GM04504 (cell line): ENCODE data around the gene KLHL2.
"Not testable (repeated sequence)": the region's sequence is repeated elsewhere in the genome, so short reads cannot be mapped to it uniquely, and the experiment has no call there.

ENCODE experiments used
- DNase-seq: peaks from one replicate; pipeline ENCODE4 v3.0.0-alpha.2; 2012; ENCODE audit warnings: low read depth

Gene KLHL2

GRCh38 chr4:165331359-165331758 is 124.0 kb downstream of the KLHL2 start:
- no peak for DNase-seq

GRCh38 chr4:165331823-165332222 is 124.5 kb downstream of the KLHL2 start:
- DNase-seq: no peak

DNA sequence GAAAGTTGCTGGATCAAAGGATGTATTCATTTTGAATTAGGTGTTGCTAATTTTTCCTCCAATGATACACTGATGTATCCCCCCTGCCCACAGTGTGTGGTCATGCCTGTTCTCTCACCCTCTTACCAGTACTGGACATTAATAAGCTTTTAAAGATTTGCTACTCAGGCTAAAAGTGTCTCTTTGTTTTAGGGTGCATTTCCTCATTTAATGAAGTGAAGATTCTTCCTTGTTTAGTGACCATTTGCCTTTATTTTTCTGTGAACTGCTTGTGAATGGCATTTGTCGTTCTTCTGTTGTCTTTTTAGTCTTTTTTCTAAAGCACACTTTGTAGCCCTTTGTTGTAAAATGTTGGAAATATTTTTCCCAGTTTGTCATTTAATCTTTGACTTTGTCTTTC is 125.1 kb downstream of the KLHL2 start:
- no peak for DNase-seq

- no peak for DNase-seq
Measured at GRCh38 chr4:165335163-165335703, 127.9 kb downstream of the KLHL2 start.

- DNase-seq: no peak
Measured at GRCh38 chr4:165336743-165337142, 129.4 kb downstream of the KLHL2 start.

- not testable (repeated sequence) for DNase-seq
Measured at GRCh38 chr4:165342340-165342739, 135.0 kb downstream of the KLHL2 start.

DNA sequence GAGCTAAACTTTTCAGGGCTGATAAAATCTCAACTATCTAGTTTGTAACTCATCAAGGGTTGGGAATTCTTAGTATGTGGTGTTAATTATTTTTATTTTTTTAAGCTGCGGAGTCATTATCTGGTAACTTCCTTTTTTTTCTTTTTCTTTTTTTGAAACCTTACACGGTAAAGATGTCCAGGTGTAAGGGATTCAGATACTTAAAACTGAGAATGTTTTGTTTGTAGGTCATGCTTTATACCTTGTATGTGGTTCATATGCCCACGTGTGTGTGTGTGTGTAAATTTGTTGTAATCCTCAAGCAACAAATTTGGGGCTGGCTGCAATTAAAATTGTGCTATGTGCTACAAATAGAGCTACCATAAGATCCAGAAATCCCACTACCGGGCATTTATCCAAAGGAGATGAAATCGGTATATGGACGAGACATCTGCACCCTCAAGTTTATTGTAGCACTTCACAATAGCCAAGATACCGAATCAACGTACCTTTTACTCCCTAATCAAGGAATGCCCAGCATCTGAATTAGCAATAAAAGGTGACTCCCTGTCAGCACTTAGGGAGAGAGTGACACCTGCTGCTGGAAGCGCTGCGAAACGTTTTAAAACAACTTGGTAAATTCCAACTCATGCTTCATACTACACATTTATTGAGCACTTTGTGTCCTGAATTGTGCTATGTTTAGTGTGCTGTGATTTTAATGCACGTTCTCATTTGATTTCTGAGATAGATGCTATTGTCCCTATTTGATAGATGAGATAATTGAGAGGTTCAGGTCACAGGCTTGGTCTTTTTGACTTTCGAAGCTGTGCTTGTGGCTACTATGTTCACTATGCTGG is 136.2 kb downstream of the KLHL2 start:
- no peak for DNase-seq

DNA sequence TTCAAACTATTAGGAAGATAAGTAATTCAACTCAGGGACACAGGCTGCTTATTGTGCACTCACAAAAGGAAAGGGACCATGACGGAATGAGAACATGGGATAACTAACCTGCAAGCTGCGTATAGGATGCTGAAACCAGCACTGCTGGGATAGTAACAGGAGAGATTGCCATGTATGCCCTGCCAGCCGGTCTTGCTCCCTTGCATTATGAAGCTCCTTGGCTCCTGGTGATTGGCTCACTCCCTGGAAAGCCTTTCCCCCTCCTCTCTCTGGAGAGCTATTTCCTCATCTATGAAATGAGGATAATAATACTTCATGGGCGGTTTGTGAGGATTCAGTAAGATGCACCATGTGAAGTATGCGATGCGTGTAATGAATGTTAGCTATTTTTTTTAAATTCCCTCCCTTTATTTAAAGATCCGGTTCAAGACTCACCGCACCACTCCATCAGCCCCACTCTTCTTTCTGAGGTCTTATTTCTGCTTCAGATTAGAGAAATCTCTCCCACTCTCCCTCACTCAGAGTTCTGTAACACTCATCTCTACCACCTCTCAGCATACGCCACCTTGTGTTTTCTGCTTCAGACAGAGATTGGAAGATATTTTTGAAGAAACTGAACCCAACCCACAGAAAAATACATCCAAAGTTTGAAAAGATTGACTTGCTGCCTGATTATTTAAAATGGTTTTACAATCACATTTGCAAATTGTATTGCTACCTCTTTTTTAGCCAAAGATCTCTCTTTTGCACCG is 138.5 kb downstream of the KLHL2 start:
- no peak for DNase-seq

DNA sequence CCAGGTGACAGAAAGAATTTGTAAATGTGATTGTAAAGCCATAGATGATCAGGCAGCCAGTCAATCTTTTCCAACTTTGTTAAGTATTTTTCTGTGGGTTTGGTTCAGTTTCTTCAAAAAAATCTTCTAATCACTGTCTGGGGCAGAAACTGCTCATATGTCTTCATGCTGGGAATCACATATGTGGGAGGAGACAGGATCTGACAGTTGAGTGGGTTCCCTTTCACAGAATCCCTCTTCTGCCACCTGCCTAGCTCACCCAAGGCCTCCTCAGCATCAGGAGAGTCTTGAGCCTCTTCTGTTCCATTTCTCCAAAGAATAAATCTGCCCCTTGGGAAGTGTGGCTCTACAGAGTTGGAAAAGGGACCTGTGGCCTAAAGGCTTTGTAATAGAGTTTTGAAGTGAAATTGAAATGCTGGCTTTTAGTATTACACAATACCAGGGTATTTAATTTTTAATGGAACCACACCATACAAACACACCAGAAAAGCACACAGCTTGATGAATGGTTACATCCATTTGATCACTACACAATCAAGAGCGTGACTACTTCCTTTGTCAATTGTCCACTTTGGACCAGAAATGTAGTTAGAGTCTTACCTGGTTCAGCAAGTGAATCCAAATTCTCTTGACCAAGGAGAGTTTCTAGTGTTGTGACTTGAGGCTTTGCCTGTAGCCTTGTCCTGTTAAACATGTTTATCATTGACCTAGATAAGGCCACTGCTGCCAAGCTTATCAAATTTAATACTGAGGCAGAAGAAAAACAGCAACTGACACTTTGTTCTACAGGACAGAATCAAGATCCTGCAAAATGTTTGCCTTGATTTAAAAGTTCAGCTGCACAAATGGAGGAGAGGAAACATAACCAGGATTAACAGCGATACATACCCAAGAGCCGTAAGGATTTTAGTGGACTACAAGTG is 140.5 kb downstream of the KLHL2 start:
- no peak for DNase-seq

DNA sequence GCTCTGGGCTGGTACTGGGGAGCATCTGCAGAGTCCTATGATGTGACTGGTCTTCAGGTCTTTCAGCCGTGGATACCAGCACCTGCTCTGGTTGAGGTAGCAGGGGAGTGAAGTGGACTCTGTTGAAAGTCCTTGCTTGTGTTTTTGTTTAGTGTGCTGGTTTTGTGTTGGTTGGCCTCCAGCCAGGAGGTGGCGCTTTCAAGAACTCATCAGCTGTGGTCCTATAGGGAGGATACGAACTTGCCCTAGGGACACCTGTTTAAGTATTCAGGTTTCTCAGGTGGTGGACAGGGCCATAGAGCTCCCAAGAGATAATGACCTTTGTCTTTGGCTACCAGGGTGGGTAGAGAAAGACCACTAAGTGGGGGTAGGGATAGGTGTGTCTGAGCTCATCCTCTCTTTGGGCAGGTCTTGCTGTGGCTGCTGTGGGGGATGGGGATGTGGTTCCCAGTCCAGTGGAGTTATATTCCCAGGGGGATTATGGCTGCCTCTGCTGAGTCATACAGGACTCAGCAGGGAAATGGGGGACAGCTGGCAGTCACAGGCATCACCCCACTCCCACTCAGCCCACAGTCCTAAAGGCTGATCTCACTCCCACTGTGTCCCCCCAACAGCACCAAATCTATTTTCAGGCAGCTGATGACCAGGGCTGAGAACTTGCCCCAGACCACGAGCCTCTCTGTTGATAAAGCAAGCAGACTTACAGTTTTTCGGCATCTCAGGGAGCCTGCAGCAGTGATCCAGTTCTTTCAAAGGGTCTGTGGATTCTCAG is 144.2 kb downstream of the KLHL2 start:
- DNase-seq: no peak

GRCh38 chr4:165355900-165356300 is 148.5 kb downstream of the KLHL2 start:
- DNase-seq: no peak

DNA sequence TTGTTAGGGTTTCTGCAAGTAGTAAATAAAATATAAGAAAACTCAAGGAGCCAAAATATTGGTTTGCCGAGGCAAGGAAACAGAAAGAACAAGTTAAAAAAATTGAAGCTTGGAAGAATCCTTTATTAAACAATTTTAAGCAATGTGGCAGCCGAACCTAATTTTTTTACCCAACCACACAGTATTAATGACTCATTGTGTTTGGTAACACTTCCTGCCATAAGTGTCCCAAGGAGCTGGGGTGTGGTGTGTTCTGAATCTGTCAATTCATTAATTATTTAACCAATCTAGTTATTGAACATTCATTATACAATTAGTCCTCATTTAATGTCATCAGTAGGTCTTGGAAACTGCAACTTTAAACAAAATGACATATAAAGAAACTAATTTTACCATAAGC is 152.1 kb downstream of the KLHL2 start:
- no peak for DNase-seq

DNA sequence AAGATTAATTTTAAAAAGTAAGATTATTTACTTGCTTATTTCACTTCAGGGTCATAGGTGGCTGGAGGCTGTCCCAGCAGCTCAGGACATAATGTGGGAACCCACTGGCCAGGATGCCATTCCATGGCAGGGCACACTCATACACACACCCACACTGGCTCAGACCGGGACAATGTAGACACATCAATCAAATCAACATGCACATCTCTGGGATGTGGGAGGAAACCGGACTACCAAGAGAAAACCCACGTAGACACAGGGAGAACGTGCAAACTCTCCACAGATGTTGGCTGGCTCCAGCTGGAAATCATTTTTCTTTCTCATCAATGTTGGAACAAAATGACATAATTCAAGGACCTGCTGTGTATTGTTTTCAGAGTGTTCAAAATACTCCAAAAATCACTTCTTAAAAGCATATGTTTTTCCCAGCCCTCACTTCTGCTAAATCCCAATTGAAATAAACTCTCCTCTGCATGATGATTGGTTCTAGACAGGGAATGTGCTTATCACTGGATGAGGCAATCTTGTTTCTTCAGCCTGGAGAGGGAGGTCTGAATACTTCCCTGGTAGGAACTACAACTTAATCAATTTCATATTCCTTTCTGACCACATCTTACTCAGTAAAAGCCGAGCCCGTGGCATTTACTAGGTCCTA is 152.8 kb downstream of the KLHL2 start:
- no peak for DNase-seq

DNA sequence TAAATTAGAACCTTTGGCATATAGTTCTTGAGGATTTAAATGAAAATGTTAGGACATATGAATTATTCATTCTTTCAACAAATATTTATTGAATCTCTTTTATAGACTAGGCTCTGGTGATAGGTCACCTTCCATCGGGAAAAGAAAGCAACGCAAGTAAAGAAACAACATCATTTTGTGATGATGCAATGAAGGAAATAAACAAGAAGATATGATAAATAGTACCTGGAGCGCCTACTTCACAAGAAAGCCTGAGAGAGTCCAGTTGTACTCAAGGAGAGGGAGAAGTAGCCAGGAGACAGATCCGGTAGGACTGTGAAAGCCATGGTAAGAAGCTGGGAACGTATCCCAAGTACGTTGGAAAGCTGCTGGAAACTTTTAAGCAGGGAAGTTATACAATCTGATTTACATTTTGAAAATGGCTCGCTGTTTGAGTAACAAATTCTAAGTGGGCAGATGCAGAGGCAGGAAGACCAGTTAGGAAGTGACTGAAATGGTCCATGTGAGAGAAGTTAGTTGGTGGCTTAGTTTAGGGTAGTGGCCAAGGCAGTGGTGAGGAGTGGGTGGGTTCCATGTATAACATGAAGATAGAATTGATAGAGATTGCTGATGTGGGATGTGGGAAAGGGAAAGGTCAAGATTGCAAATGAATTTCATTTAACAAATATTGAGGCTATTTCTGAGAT is 153.8 kb downstream of the KLHL2 start:
- no peak for DNase-seq

DNA sequence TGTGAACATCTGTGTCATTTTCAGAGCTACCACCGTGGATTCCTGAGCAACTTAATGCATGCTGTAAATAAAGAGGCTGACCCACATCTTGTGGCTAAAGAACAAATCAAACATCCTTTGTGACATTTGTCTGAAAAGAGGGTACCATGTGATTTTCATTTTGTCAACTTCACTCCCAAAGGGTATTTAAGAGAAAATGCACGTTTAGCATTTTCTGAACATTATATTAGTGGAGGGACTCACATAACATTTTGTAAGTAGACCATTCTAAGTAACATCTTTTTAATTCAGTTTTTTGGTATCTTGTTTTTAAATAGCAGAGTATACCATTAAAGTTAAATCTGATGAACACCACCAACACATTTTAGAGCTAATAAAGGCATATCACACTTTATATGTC is 154.4 kb downstream of the KLHL2 start:
- DNase-seq: no peak

GRCh38 chr4:165364452-165365080 is 157.2 kb downstream of the KLHL2 start:
- DNase-seq: no peak

- DNase-seq: no peak
Measured at GRCh38 chr4:165367040-165367439, 159.7 kb downstream of the KLHL2 start.

GRCh38 chr4:165368114-165368513 is 160.8 kb downstream of the KLHL2 start:
- no peak for DNase-seq

- no peak for DNase-seq
Measured at GRCh38 chr4:165368567-165368966, 161.2 kb downstream of the KLHL2 start.

DNA sequence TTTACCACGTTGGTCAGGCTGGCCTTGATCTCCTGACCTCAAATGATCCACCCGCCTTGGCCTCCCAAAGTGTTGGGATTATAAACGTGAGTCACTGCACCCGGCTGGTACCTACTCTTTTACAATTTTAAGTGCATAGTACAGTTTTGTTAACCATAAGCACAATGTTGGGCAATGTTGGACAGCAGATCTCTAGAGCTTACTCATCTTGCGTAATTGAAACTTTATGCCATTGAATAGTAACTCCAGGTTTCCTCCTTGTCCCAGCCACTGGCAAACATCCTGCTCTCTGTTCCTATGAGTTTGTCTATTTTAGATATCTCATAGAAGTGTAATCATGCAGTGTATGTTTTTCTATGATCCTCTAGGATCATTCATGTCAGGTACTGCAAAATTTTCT is 162.2 kb downstream of the KLHL2 start:
- DNase-seq: no peak
